HEK293 (cell line): ENCODE data around the gene CAMK2B.

ENCODE experiments used
- CTCF ChIP-seq: fragments of 450-650 bp; formaldehyde crosslinking; IDR thresholded peaks from 2 replicates; pipeline ENCODE4 v1.5.1; 2016; ENCODE audit warnings: missing biosample characterization, missing genetic modification characterization
- EGR2 ChIP-seq: fragments of 450-650 bp; formaldehyde crosslinking; IDR thresholded peaks from 2 replicates; pipeline ENCODE4 v1.5.1; 2016; ENCODE audit warnings: low read depth, missing biosample characterization, missing genetic modification characterization
- GLIS1 ChIP-seq: fragments of 450-650 bp; formaldehyde crosslinking; IDR thresholded peaks from 2 replicates; pipeline ENCODE4 v1.5.1; 2016; ENCODE audit warnings: missing biosample characterization, missing genetic modification characterization
- KLF1 ChIP-seq: fragments of 450-650 bp; formaldehyde crosslinking; IDR thresholded peaks from 2 replicates; pipeline ENCODE4 v1.5.1; 2016; ENCODE audit warnings: missing biosample characterization, missing genetic modification characterization
- KLF16 ChIP-seq: fragments of 450-650 bp; formaldehyde crosslinking; IDR thresholded peaks from 2 replicates; pipeline ENCODE4 v1.5.1; 2017; ENCODE audit warnings: missing biosample characterization, missing genetic modification characterization
- KLF17 ChIP-seq: fragments of 450-650 bp; formaldehyde crosslinking; IDR thresholded peaks from 2 replicates; pipeline ENCODE4 v1.5.1; 2016; ENCODE audit warnings: missing biosample characterization, missing genetic modification characterization
- KLF9 ChIP-seq: fragments of 450-650 bp; formaldehyde crosslinking; IDR thresholded peaks from 2 replicates; pipeline ENCODE4 v1.5.1; 2016; ENCODE audit warnings: missing biosample characterization, missing genetic modification characterization, low read depth
- PRDM2 ChIP-seq: fragments of 450-650 bp; formaldehyde crosslinking; IDR thresholded peaks from 2 replicates; pipeline ENCODE4 v1.5.1; 2016; ENCODE audit warnings: missing biosample characterization, missing genetic modification characterization, borderline replicate concordance
- WT1 ChIP-seq: fragments of 450-650 bp; formaldehyde crosslinking; IDR thresholded peaks from 2 replicates; pipeline ENCODE4 v1.5.1; 2016; ENCODE audit warnings: missing biosample characterization, missing genetic modification characterization
- ZBTB48 ChIP-seq: fragments of 450-650 bp; formaldehyde crosslinking; IDR thresholded peaks from 2 replicates; pipeline ENCODE4 v1.5.1; 2016; ENCODE audit warnings: missing biosample characterization, missing genetic modification characterization
- ZFHX2 ChIP-seq: fragments of 450-650 bp; formaldehyde crosslinking; conservative IDR thresholded peaks from 2 replicates; pipeline ENCODE4 v1.5.1; 2016; ENCODE audit warnings: missing biosample characterization, missing genetic modification characterization
- ZIC2 ChIP-seq: fragments of 450-650 bp; formaldehyde crosslinking; IDR thresholded peaks from 2 replicates; pipeline ENCODE4 v1.5.1; 2016; ENCODE audit warnings: missing biosample characterization, missing genetic modification characterization
- ZNF18 ChIP-seq: fragments of 450-650 bp; formaldehyde crosslinking; IDR thresholded peaks from 2 replicates; pipeline ENCODE4 v1.5.1; 2016; ENCODE audit warnings: missing biosample characterization, missing genetic modification characterization
- ZNF266 ChIP-seq: fragments of 450-650 bp; formaldehyde crosslinking; IDR thresholded peaks from 2 replicates; pipeline ENCODE4 v1.5.1; 2016; ENCODE audit warnings: missing biosample characterization, missing genetic modification characterization, low read depth
- ZNF292 ChIP-seq: fragments of 450-650 bp; formaldehyde crosslinking; IDR thresholded peaks from 2 replicates; pipeline ENCODE4 v1.5.1; 2016; ENCODE audit warnings: low read depth, missing biosample characterization, missing genetic modification characterization, borderline replicate concordance
- ZNF394 ChIP-seq: fragments of 450-650 bp; formaldehyde crosslinking; IDR thresholded peaks from 2 replicates; pipeline ENCODE4 v1.5.1; 2016; ENCODE audit warnings: missing biosample characterization, missing genetic modification characterization, mild to moderate bottlenecking, moderate library complexity, borderline replicate concordance
- ZNF398 ChIP-seq: fragments of 450-650 bp; formaldehyde crosslinking; IDR thresholded peaks from 2 replicates; pipeline ENCODE4 v1.5.1; 2017; ENCODE audit warnings: missing biosample characterization, missing genetic modification characterization
- ZNF529 ChIP-seq: fragments of 450-650 bp; formaldehyde crosslinking; IDR thresholded peaks from 2 replicates; pipeline ENCODE4 v1.5.1; 2017; ENCODE audit warnings: missing genetic modification characterization, missing biosample characterization; ENCODE audit not compliant: insufficient replicate concordance

The CAMK2B gene

GRCh38 chr7:44307301-44307900 is 18.0 kb downstream of the CAMK2B start (continued):
- TF ChIP-seq PRDM2 (tag by site-specific recombination) (no peak), ZIC2 (tag by site-specific recombination) (peak; percentile 22; the same call in 1 of the 2 replicates), CTCF (tag by site-specific recombination) (peak; percentile 78), ZNF266 (tag by site-specific recombination) (no peak), GLIS1 (tag by site-specific recombination) (peak; percentile 50), KLF17 (tag by site-specific recombination) (peak; percentile 94), KLF1 (tag by site-specific recombination) (peak; percentile 26), EGR2 (tag by site-specific recombination) (peak; percentile 72), WT1 (tag by site-specific recombination) (peak; percentile 28; the same call in 1 of the 2 replicates), ZNF394 (tag by site-specific recombination) (no peak), ZNF18 (tag by site-specific recombination) (peak; percentile 95), KLF9 (tag by site-specific recombination) (0 out of 2 replicates have a peak, but pooled peaks have one; percentile 24), ZFHX2 (tag by site-specific recombination) (peak; percentile 74), ZBTB48 (peak; percentile 84), ZNF398 (tag by site-specific recombination) (peak; percentile 92), ZNF292 (tag by site-specific recombination) (no peak), ZNF529 (no peak), KLF16 (tag by site-specific recombination) (peak; percentile 61; the same call in 1 of the 2 replicates)
